ENCODE measurements around the gene WASHC4.

WASHC4 gene

DNA sequence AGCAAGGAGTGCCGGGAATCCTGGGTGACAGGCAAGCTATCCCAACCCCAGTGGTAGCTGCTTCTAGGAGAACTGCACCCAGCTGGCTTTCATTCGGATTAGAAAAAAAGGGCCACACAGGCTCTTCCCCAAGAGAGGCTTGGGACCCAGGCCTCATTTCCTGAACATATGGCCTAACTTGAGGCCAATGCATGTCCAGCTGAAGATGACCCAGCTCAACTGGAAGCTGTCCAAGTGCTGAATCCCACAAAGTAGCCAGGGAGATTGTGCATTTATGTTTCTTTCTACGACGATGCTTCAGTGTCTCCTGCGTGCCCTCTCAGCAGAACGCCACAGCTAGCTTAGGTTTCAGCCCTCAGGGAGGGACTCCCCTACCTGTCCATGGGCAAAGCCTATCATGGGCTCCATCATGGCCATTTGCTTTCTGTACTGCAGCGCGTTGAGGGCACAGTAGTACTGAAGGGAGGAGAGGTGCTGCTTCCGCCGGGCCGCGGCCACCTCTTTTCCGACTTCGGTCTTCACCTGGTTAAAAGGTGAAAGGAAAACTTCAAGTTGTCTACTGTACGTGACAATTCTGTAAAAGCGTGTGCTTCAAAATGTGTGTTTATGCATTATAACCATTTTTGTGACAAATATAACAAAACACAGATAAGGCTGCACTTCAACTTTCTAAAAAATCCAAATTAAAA is 99.3 kb downstream of the WASHC4 start:
- H4K20me1 ChIP-seq (ENCODE audit: insufficient read depth, low read length) = no peaks in the 10 kb centered on the region
- TF ChIP-seq CTCF (IDR thresholded peaks at IDR 0.05; ENCODE audit: low read length) (no peak), EZH2 (IDR thresholded peaks at IDR 0.05; ENCODE audit: borderline replicate concordance, low read length) (no peak)
- H3K9ac ChIP-seq (ENCODE audit: low read length) = no peak overlapping the region
- H3F3A ChIP-seq (ENCODE audit: insufficient read depth, low read length) = no peaks in the 10 kb centered on the region
- no peaks in the 10 kb centered on the region for H3K79me2 ChIP-seq (ENCODE audit: insufficient read depth, low read length)
- no peaks in the 10 kb centered on the region for H3K9me2 ChIP-seq (ENCODE audit: low read depth, low read length)
- no peaks in the 10 kb centered on the region for H3K27me3 ChIP-seq (ENCODE audit: insufficient read depth, low read length)
- no peak overlapping the region for H2AFZ ChIP-seq (ENCODE audit: low read length)
- H3K4me3 ChIP-seq (ENCODE audit: low read depth, low read length, poor library complexity, severe bottlenecking) = no peak overlapping the region
- no peak overlapping the region for H3K27ac ChIP-seq (ENCODE audit: low read depth, low read length, poor library complexity, severe bottlenecking)
- H3K4me2 ChIP-seq (ENCODE audit: low read length) = no peak overlapping the region
- H3K4me1 ChIP-seq (ENCODE audit: insufficient read depth, low read length, severe bottlenecking) = no peaks in the 10 kb centered on the region
- no peaks in the 10 kb centered on the region for H3K36me3 ChIP-seq (ENCODE audit: insufficient read depth, low read length)
- H3K9me3 ChIP-seq (ENCODE audit: low read length) = no peaks in the 10 kb centered on the region

DNA sequence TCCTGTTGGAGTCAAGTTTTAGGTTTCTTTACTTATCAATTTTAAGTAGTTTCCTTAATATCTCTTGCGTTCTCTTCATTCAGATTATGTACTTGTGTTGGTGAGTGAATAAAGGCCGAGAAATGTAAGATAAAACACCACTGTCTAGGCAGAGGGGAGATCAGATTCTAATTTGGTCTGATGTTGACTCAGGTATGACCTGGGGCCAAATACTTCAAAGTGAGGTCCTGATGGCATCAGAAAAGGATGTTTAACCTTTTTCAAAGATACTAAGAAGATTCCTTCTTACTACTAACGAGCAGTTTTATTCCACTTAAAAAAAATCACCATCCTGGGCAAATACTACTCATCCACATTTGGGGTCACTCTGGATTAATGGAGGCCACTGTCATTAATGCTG is 101.6 kb downstream of the WASHC4 start:
- Histone ChIP-seq H3K9me3 (ENCODE audit: low read length) (no peaks in the 10 kb centered on the region), H3K4me1 (ENCODE audit: insufficient read depth, low read length, severe bottlenecking) (no peaks in the 10 kb centered on the region), H3K27me3 (ENCODE audit: insufficient read depth, low read length) (no peaks in the 10 kb centered on the region), H2AFZ (ENCODE audit: low read length) (no peak overlapping the region), H3K9me2 (ENCODE audit: low read depth, low read length) (no peaks in the 10 kb centered on the region), H3K9ac (ENCODE audit: low read length) (no peak overlapping the region), H3K4me2 (ENCODE audit: low read length) (no peak overlapping the region), H4K20me1 (ENCODE audit: insufficient read depth, low read length) (no peaks in the 10 kb centered on the region), H3F3A (ENCODE audit: insufficient read depth, low read length) (no peaks in the 10 kb centered on the region), H3K36me3 (ENCODE audit: insufficient read depth, low read length) (no peaks in the 10 kb centered on the region), H3K27ac (ENCODE audit: low read depth, low read length, poor library complexity, severe bottlenecking) (no peak overlapping the region), H3K4me3 (ENCODE audit: low read depth, low read length, poor library complexity, severe bottlenecking) (no peak overlapping the region), H3K79me2 (ENCODE audit: insufficient read depth, low read length) (no peaks in the 10 kb centered on the region)
- TF ChIP-seq CTCF (IDR thresholded peaks at IDR 0.05; ENCODE audit: low read length) (no peak), EZH2 (IDR thresholded peaks at IDR 0.05; ENCODE audit: borderline replicate concordance, low read length) (no peak)

DNA sequence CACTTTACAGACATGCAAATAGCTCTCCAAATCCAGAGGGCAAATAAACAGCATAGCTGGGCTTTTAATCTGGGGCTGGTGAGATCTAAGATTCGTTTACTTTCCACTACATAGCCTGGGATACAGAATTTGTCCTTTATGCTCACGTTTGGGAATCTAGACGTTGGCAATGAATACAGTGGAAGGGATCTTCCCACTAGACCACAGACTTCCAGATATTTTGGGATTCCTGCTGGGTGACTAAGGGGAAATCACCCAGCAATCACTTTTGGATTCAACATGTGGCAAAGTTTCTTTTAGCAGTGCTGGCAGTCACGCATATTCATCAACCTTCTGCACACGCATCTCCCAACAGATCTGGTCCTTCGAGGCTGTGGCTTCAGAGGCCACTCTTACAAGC is 104.9 kb downstream of the WASHC4 start:
- Histone ChIP-seq H4K20me1 (ENCODE audit: insufficient read depth, low read length) (no peaks in the 10 kb centered on the region), H3K4me1 (ENCODE audit: insufficient read depth, low read length, severe bottlenecking) (no peaks in the 10 kb centered on the region), H3K79me2 (ENCODE audit: insufficient read depth, low read length) (no peaks in the 10 kb centered on the region), H3K4me2 (ENCODE audit: low read length) (no peak overlapping the region), H3K9me3 (ENCODE audit: low read length) (no peaks in the 10 kb centered on the region), H3K27me3 (ENCODE audit: insufficient read depth, low read length) (no peaks in the 10 kb centered on the region), H3F3A (ENCODE audit: insufficient read depth, low read length) (no peaks in the 10 kb centered on the region), H3K9ac (ENCODE audit: low read length) (no peak overlapping the region), H3K36me3 (ENCODE audit: insufficient read depth, low read length) (no peaks in the 10 kb centered on the region), H3K9me2 (ENCODE audit: low read depth, low read length) (no peaks in the 10 kb centered on the region), H3K27ac (ENCODE audit: low read depth, low read length, poor library complexity, severe bottlenecking) (no peak overlapping the region), H2AFZ (ENCODE audit: low read length) (no peak overlapping the region), H3K4me3 (ENCODE audit: low read depth, low read length, poor library complexity, severe bottlenecking) (no peak overlapping the region)
- no peak for TF ChIP-seq CTCF (IDR thresholded peaks at IDR 0.05; ENCODE audit: low read length)
- TF ChIP-seq EZH2 (IDR thresholded peaks at IDR 0.05; ENCODE audit: borderline replicate concordance, low read length) = no peak
